IMR-90 (cell line): Measurements from ENCODE around the gene MYO3B. TPM values are rescaled to one million over a fixed set of nuclear protein-coding genes. Genes with fewer than 3 reads are reported as not detected.

Experiments
- ATAC-seq: fragments of 200-7000 bp; cut with Tn5 transposase; 2 replicates; pipeline ENCODE4 v1.9.1; 2020; ENCODE audit warnings: low read depth, mild to moderate bottlenecking, moderate library complexity
- BruUV-seq: library from RNA; stranded (reverse); fragments of 400-500 nt; replicated peaks from 2 replicates; lab custom pipeline; 2021; lab: Mats Ljungman, UMichigan
- CTCF ChIA-PET: fragments of 300-600 bp; formaldehyde crosslinking; extraction: SDS; loops from one replicate; lab custom pipeline; 2021; ENCODE audit warnings: antibody characterized with exemption; lab: Yijun Ruan, JAX
- POLR2A ChIA-PET: fragments of 300-600 bp; sonication (Branson Sonifier 250); formaldehyde crosslinking; loops from one replicate; lab custom pipeline; 2022; ENCODE audit warnings: antibody characterized with exemption; ENCODE audit not compliant: unreplicated experiment; lab: Charles Lee
- DNase-seq: peaks from one replicate; pipeline ENCODE4 v3.0.0; 2013
- H2AFZ ChIP-seq: replicated peaks from 2 replicates; pipeline ENCODE3; 2013; ENCODE audit warnings: low read length, mild to moderate bottlenecking; ENCODE audit not compliant: poor library complexity
- H2AK5ac ChIP-seq: 2 replicates; pipeline ENCODE4 v1.6.1; 2013; ENCODE audit warnings: low read depth, low read length, inconsistent platforms
- H2AK9ac ChIP-seq: replicated peaks from 2 replicates; pipeline ENCODE3; 2013; ENCODE audit warnings: mild to moderate bottlenecking, low read depth, low read length, moderate library complexity; ENCODE audit not compliant: poor library complexity
- H2BK120ac ChIP-seq: 2 replicates; pipeline ENCODE4 v1.6.1; 2013; ENCODE audit warnings: low read depth, low read length, inconsistent platforms
- H2BK15ac ChIP-seq: 3 replicates; pipeline ENCODE4 v1.6.1; 2013; ENCODE audit warnings: low read depth, low read length, inconsistent platforms
- H2BK20ac ChIP-seq: 2 replicates; pipeline ENCODE4 v1.6.1; 2013; ENCODE audit warnings: low read depth, mild to moderate bottlenecking, inconsistent platforms, low read length, moderate library complexity
- H2BK5ac ChIP-seq: 2 replicates; pipeline ENCODE4 v1.6.1; 2013; ENCODE audit warnings: mild to moderate bottlenecking, low read depth, low read length, inconsistent platforms; ENCODE audit not compliant: poor library complexity, severe bottlenecking
- H3K14ac ChIP-seq: replicated peaks from 2 replicates; pipeline ENCODE4 v1.6.1; 2013; ENCODE audit warnings: low read depth, low read length, inconsistent platforms
- H3K18ac ChIP-seq: 2 replicates; pipeline ENCODE4 v1.6.1; 2013; ENCODE audit warnings: low read depth, low read length, control low read depth
- H3K23ac ChIP-seq: 2 replicates; pipeline ENCODE4 v1.6.1; 2013; ENCODE audit warnings: low read depth, low read length, inconsistent platforms
- H3K27ac ChIP-seq: 2 replicates; pipeline ENCODE4 v1.5.1; 2013; ENCODE audit warnings: mild to moderate bottlenecking, control low read depth, low read length; ENCODE audit not compliant: insufficient read depth
- H3K27me3 ChIP-seq: 2 replicates; pipeline ENCODE4 v1.6.1; 2013; ENCODE audit warnings: low read length; ENCODE audit not compliant: control insufficient read depth, insufficient read depth
- H3K36me3 ChIP-seq: 2 replicates; pipeline ENCODE4 v1.6.1; 2013; ENCODE audit warnings: low read length, mixed read lengths; ENCODE audit not compliant: control insufficient read depth, insufficient read depth
- H3K4ac ChIP-seq: 2 replicates; pipeline ENCODE4 v1.6.1; 2013; ENCODE audit warnings: low read depth, low read length, inconsistent platforms
- H3K4me1 ChIP-seq: 2 replicates; pipeline ENCODE4 v1.6.1; 2013; ENCODE audit warnings: low read length, mixed read lengths; ENCODE audit not compliant: control insufficient read depth, insufficient read depth
- H3K4me2 ChIP-seq: 2 replicates; pipeline ENCODE4 v1.6.1; 2013; ENCODE audit warnings: low read depth, mild to moderate bottlenecking, control low read depth, low read length, moderate library complexity
- H3K4me3 ChIP-seq: 2 replicates; pipeline ENCODE4 v1.5.1; 2013; ENCODE audit warnings: low read depth, mild to moderate bottlenecking, control low read depth, low read length, moderate library complexity; ENCODE audit not compliant: insufficient read depth
- H3K56ac ChIP-seq: 2 replicates; pipeline ENCODE4 v1.6.1; 2013; ENCODE audit warnings: low read length, inconsistent platforms; ENCODE audit not compliant: insufficient read depth; ENCODE audit errors: extremely low read depth
- H3K79me1 ChIP-seq, 2 experiments: 2 replicates each; pipeline ENCODE4 v1.6.1; 2013; ENCODE audit warnings: low read length in 2 of 2, inconsistent platforms in 1 of 2, low read depth in 1 of 2
- H3K9ac ChIP-seq: 2 replicates; pipeline ENCODE4 v1.6.1; 2013; ENCODE audit warnings: low read depth, low read length, control low read depth
- H3K9me1 ChIP-seq: 2 replicates; pipeline ENCODE4 v1.6.1; 2013; ENCODE audit warnings: low read length, inconsistent platforms; ENCODE audit not compliant: insufficient read depth
- H3K9me3 ChIP-seq: 2 replicates; pipeline ENCODE4 v1.6.1; 2013; ENCODE audit warnings: low read length; ENCODE audit not compliant: control insufficient read depth, insufficient read depth
- H4K20me1 ChIP-seq: 2 replicates; pipeline ENCODE4 v1.6.1; 2013; ENCODE audit warnings: low read length, inconsistent platforms; ENCODE audit not compliant: insufficient read depth
- H4K5ac ChIP-seq: 2 replicates; pipeline ENCODE4 v1.6.1; 2013; ENCODE audit warnings: mild to moderate bottlenecking, low read depth, low read length, control low read depth
- H4K8ac ChIP-seq, 2 experiments: 2 replicates each; pipeline ENCODE4 v1.6.1; 2013; ENCODE audit warnings: low read depth in 2 of 2, low read length in 2 of 2, control low read depth in 1 of 2, inconsistent platforms in 1 of 2
- H4K91ac ChIP-seq: 2 replicates; pipeline ENCODE4 v1.6.1; 2013; ENCODE audit warnings: low read depth, low read length, inconsistent platforms; ENCODE audit not compliant: insufficient read depth
- CHD1 ChIP-seq: IDR thresholded peaks from 2 replicates; pipeline ENCODE4 v1.6.1; 2012; ENCODE audit warnings: low read depth, low read length, improper control_type of control experiment
- ELK1 ChIP-seq: fragments of 150-350 bp; IDR thresholded peaks from 2 replicates; pipeline ENCODE4 v1.6.1; 2016; ENCODE audit warnings: low read depth, mild to moderate bottlenecking, low read length, moderate library complexity, borderline replicate concordance
- MAFK ChIP-seq: IDR thresholded peaks from 2 replicates; pipeline ENCODE4 v1.6.1; 2012; ENCODE audit warnings: low read depth, low read length, improper control_type of control experiment
- NFE2L2 ChIP-seq: fragments of 150-350 bp; IDR thresholded peaks from 2 replicates; pipeline ENCODE4 v1.6.1; 2016; ENCODE audit warnings: low read depth, mild to moderate bottlenecking, low read length
- POLR2A ChIP-seq: IDR thresholded peaks from 2 replicates; pipeline ENCODE4 v1.6.1; 2012; ENCODE audit warnings: mild to moderate bottlenecking, low read depth, low read length
- RAD21 ChIP-seq: IDR thresholded peaks from 2 replicates; pipeline ENCODE4 v1.6.1; 2012; ENCODE audit warnings: low read length, improper control_type of control experiment
- WGBS, 2 experiments: methylation state at CpG; one replicate each; pipeline versions ENCODE4 v1.1.5 to v1.1.7; 2013; ENCODE audit warnings: missing lambda C conversion rate in 2 of 2; ENCODE audit not compliant: insufficient read length in 1 of 2; ENCODE audit errors: extremely low coverage in 2 of 2; 5-methylcytosine and 5-hydroxymethylcytosine counted together
- dilution Hi-C: fragments of 300-500 bp; cut with HindIII; formaldehyde crosslinking; loops from one replicate; pipeline ENCODE4 v1.14.3; 2018; ENCODE audit warnings: low sequenced_read_pairs; ENCODE audit not compliant: unreplicated experiment
- in situ Hi-C: fragments of 300-500 bp; cut with MboI; formaldehyde crosslinking; loops from 3 replicates; pipeline ENCODE4 v1.14.3; 2019; ENCODE audit warnings: low sequenced_read_pairs, inconsistent platforms, mixed read lengths
- intact Hi-C: fragments of 100-400 bp; cut with micrococcal nuclease; formaldehyde crosslinking; loops from 2 replicates; pipeline ENCODE4 v1.10.0; 2022
- polyA plus RNA-seq, 3 experiments: library from polyadenylated mRNA; depleted of rRNA; stranded (reverse); fragments of >200 nt; gene quantifications; 2 replicates each; pipeline ENCODE4 v1.2.3, GENCODE V29; 2012; ENCODE audit warnings: low replicate concordance in 1 of 3
- total RNA-seq: library from RNA; depleted of rRNA; stranded (reverse); fragments of >200 nt; gene quantifications from 2 replicates; pipeline ENCODE4 v1.2.3, GENCODE V29; 2012

The MYO3B gene
- total and polyA plus RNA-seq, 2 of the 4 experiments (the other 2 are of a cell fraction), result 0.02 TPM; not detected in 1

GRCh38 chr2:170544817-170545216 is 366.9 kb downstream of the MYO3B start:
- Histone ChIP-seq H3K79me1 (no peaks in the 10 kb centered on the region), H3K23ac (no peak overlapping the region), H2AK5ac (no peak overlapping the region), H3K9me3 (no peaks in the 10 kb centered on the region), H3K27me3 (no peaks in the 10 kb centered on the region), H2AFZ (no peak overlapping the region), H3K36me3 (no peaks in the 10 kb centered on the region), H3K18ac (no peak overlapping the region), H3K4me1 (no peaks in the 10 kb centered on the region), H2BK15ac (no peak overlapping the region), H4K91ac (no peak overlapping the region), H2AK9ac (no peak overlapping the region), H3K4ac (no peak overlapping the region), H3K4me2 (no peak overlapping the region), H2BK20ac (no peak overlapping the region), H3K27ac (no peak overlapping the region), H4K20me1 (no peaks in the 10 kb centered on the region), H2BK120ac (no peak overlapping the region), H3K4me3 (no peak overlapping the region), H3K9ac (no peak overlapping the region), H4K8ac (no peak overlapping the region), H4K5ac (no peak overlapping the region), H3K9me1 (no peaks in the 10 kb centered on the region), H3K56ac (no peak overlapping the region), H3K14ac (no peak overlapping the region), H2BK5ac (no peak overlapping the region)
- intact Hi-C loops, result no loop called here
- ATAC-seq, result no peak
- DNase-seq, result no peak
- no CpG with 5 or more reads among the region's 3 CpGs for WGBS, 2 experiments
- no TSS peak for BruUV-seq
- dilution Hi-C loops, result no loop called here
- in situ Hi-C loops, result no loop called here
- ChIA-PET CTCF (no interaction called here), POLR2A (no interaction called here)
- TF ChIP-seq RAD21, result no peak
- no peak for TF ChIP-seq POLR2A
- TF ChIP-seq ELK1, result no peak
- TF ChIP-seq CHD1, result no peak
- TF ChIP-seq NFE2L2, result no peak
- TF ChIP-seq MAFK, result no peak
